HepG2 (cell line): Measurements from ENCODE around the gene MFSD2B. TPM values are rescaled to one million over a fixed set of nuclear protein-coding genes. Genes with fewer than 3 reads are reported as not detected.

ENCODE experiments used
- BRD4 ChIP-seq: sonication (generic); formaldehyde crosslinking; IDR thresholded peaks from 2 replicates; pipeline ENCODE4 v1.4.0; 2020; ENCODE audit warnings: missing genetic modification reagents
- DNMT1 ChIP-seq: sonication (generic); formaldehyde crosslinking; IDR thresholded peaks from 2 replicates; pipeline ENCODE4 v1.5.1; 2020; ENCODE audit warnings: mild to moderate bottlenecking, missing genetic modification reagents
- ELF1 ChIP-seq: sonication (generic); formaldehyde crosslinking; IDR thresholded peaks from 2 replicates; pipeline ENCODE4 v1.4.0; 2020; ENCODE audit warnings: missing genetic modification reagents
- GZF1 ChIP-seq: sonication (generic); formaldehyde crosslinking; IDR thresholded peaks from 2 replicates; pipeline ENCODE4 v1.5.1; 2020; ENCODE audit warnings: mild to moderate bottlenecking, missing genetic modification reagents
- ISL2 ChIP-seq: sonication (generic); formaldehyde crosslinking; IDR thresholded peaks from 2 replicates; pipeline ENCODE4 v1.5.0; 2020; ENCODE audit warnings: missing genetic modification reagents
- KLF9 ChIP-seq: IDR thresholded peaks from 2 replicates; pipeline ENCODE4 v1.6.1; 2016; ENCODE audit warnings: low read depth
- NR1H2 ChIP-seq: sonication (generic); formaldehyde crosslinking; IDR thresholded peaks from 2 replicates; pipeline ENCODE4 v1.8.1; 2022; ENCODE audit warnings: low read depth, missing genetic modification reagents, borderline replicate concordance
- NR2F1 ChIP-seq, 2 experiments: fragments of 450-650 bp in 1 of 2; formaldehyde crosslinking in 1 of 2; IDR thresholded peaks; 2 replicates each; pipeline versions ENCODE4 v1.5.0 to v1.6.1; 2016 to 2020; ENCODE audit warnings: mild to moderate bottlenecking in 1 of 2, missing compliant biosample characterization in 1 of 2, missing genetic modification reagents in 1 of 2, moderate library complexity in 1 of 2
- PAX8 ChIP-seq: sonication (generic); formaldehyde crosslinking; IDR thresholded peaks from 2 replicates; pipeline ENCODE4 v1.8.0; 2022; ENCODE audit warnings: mild to moderate bottlenecking, missing genetic modification reagents, borderline replicate concordance
- PRMT3 ChIP-seq: sonication (generic); formaldehyde crosslinking; IDR thresholded peaks from 2 replicates; pipeline ENCODE4 v1.8.1; 2022; ENCODE audit warnings: low read depth, mild to moderate bottlenecking, moderate library complexity, missing genetic modification reagents, borderline replicate concordance
- RFX5 ChIP-seq: IDR thresholded peaks from 2 replicates; pipeline ENCODE4 v1.6.1; 2011; ENCODE audit warnings: low read depth, low read length, improper control_type of control experiment
- SIX4 ChIP-seq: sonication (generic); formaldehyde crosslinking; IDR thresholded peaks from 2 replicates; pipeline ENCODE4 v1.4.0; 2020; ENCODE audit warnings: missing genetic modification reagents
- SSRP1 ChIP-seq: IDR thresholded peaks from 2 replicates; pipeline ENCODE4 v1.6.1; 2016; ENCODE audit warnings: control low read depth
- ZFX ChIP-seq: sonication (generic); formaldehyde crosslinking; IDR thresholded peaks from 2 replicates; pipeline ENCODE4 v1.4.0; 2020; ENCODE audit warnings: mild to moderate bottlenecking, low read depth, missing genetic modification reagents, moderate library complexity
- ZNF138 ChIP-seq: sonication (generic); formaldehyde crosslinking; IDR thresholded peaks from 2 replicates; pipeline ENCODE4 v1.5.0; 2020; ENCODE audit warnings: mild to moderate bottlenecking, low read depth, missing genetic modification reagents
- ZNF616 ChIP-seq: sonication (generic); formaldehyde crosslinking; IDR thresholded peaks from 2 replicates; pipeline ENCODE4 v1.5.0; 2020; ENCODE audit warnings: low read depth, mild to moderate bottlenecking, missing genetic modification reagents
- ZNF773 ChIP-seq: sonication (generic); formaldehyde crosslinking; IDR thresholded peaks from 2 replicates; pipeline ENCODE4 v1.4.0; 2020; ENCODE audit warnings: missing genetic modification reagents, borderline replicate concordance
- ZNF839 ChIP-seq: sonication (generic); formaldehyde crosslinking; IDR thresholded peaks from 2 replicates; pipeline ENCODE4 v1.4.0; 2020; ENCODE audit warnings: missing genetic modification reagents, mild to moderate bottlenecking, borderline replicate concordance
- polyA plus RNA-seq, 8 experiments: library from polyadenylated mRNA; depleted of rRNA in 3 of 8; stranded (reverse) in 7 of 8; unstranded in 1 of 8; fragments of >200 nt; fragmentation: Illumina TruSeq in 4 of 8; extraction: Trizol in 4 of 8; gene quantifications; 2 replicates each; pipeline versions ENCODE4 v1.2.1 to v1.2.3, GENCODE V29; 2011 to 2016; ENCODE audit warnings: low read depth in 4 of 8, missing spikeins in 1 of 8, mixed read lengths in 1 of 8; ENCODE audit not compliant: insufficient read depth in 1 of 8
- total RNA-seq, 5 experiments: library from RNA; depleted of rRNA; stranded (reverse); fragments of >200 nt; fragmentation: Illumina TruSeq; extraction: Trizol; gene quantifications; 2 replicates each; pipeline ENCODE4 v1.2.3, GENCODE V29; 2016; ENCODE audit warnings: low read depth in 1 of 5
- TF ChIP-seq, protein P1 (sequence below): sonication (generic); formaldehyde crosslinking; IDR thresholded peaks from 2 replicates; pipeline ENCODE4 v1.4.0; 2020; ENCODE audit warnings: missing genetic modification reagents
- TF ChIP-seq, protein P2 (sequence below): sonication (generic); formaldehyde crosslinking; IDR thresholded peaks from 2 replicates; pipeline ENCODE4 v1.8.1; 2023; ENCODE audit warnings: mild to moderate bottlenecking, moderate library complexity, missing genetic modification reagents
- TF ChIP-seq, protein P3 (sequence below): sonication (generic); formaldehyde crosslinking; IDR thresholded peaks from 2 replicates; pipeline ENCODE4 v1.4.0; 2020; ENCODE audit warnings: mild to moderate bottlenecking, missing genetic modification reagents
- TF ChIP-seq, protein P4 (sequence below): sonication (generic); formaldehyde crosslinking; IDR thresholded peaks from 2 replicates; pipeline ENCODE4 v1.4.0; 2020; ENCODE audit warnings: low read depth, mild to moderate bottlenecking, missing genetic modification reagents

Gene MFSD2B
- total and polyA plus RNA-seq, 2 of the 13 experiments (the other 11 are each of a cell fraction or from before 2014, with no cell fraction given): 0.21 to 0.93 TPM

DNA sequence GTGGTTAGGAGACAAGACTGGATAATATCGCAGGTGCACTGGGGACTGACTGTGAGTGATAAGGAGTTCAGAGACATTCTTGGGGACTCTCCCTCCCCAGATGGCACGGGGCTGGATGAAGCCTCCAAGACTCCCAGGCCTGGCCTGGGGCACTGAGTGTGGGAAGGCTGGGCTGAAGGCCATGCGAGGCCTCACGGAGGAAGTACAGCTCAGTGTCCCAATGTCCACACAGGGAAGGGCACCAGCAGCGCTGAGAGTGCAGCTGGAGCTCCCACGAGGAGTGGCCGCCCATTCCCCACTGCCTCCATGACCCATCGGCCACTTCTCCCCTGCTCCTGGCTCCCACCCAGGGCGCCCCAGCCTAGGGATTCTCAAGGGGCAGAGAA is 6.5 kb downstream of the MFSD2B start (continued):
- TF ChIP-seq, protein P1, sequence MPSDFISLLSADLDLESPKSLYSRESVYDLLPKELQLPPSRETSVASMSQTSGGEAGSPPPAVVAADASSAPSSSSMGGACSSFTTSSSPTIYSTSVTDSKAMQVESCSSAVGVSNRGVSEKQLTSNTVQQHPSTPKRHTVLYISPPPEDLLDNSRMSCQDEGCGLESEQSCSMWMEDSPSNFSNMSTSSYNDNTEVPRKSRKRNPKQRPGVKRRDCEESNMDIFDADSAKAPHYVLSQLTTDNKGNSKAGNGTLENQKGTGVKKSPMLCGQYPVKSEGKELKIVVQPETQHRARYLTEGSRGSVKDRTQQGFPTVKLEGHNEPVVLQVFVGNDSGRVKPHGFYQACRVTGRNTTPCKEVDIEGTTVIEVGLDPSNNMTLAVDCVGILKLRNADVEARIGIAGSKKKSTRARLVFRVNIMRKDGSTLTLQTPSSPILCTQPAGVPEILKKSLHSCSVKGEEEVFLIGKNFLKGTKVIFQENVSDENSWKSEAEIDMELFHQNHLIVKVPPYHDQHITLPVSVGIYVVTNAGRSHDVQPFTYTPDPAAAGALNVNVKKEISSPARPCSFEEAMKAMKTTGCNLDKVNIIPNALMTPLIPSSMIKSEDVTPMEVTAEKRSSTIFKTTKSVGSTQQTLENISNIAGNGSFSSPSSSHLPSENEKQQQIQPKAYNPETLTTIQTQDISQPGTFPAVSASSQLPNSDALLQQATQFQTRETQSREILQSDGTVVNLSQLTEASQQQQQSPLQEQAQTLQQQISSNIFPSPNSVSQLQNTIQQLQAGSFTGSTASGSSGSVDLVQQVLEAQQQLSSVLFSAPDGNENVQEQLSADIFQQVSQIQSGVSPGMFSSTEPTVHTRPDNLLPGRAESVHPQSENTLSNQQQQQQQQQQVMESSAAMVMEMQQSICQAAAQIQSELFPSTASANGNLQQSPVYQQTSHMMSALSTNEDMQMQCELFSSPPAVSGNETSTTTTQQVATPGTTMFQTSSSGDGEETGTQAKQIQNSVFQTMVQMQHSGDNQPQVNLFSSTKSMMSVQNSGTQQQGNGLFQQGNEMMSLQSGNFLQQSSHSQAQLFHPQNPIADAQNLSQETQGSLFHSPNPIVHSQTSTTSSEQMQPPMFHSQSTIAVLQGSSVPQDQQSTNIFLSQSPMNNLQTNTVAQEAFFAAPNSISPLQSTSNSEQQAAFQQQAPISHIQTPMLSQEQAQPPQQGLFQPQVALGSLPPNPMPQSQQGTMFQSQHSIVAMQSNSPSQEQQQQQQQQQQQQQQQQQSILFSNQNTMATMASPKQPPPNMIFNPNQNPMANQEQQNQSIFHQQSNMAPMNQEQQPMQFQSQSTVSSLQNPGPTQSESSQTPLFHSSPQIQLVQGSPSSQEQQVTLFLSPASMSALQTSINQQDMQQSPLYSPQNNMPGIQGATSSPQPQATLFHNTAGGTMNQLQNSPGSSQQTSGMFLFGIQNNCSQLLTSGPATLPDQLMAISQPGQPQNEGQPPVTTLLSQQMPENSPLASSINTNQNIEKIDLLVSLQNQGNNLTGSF (CRISPR knock-in tag): no peak
- 0 out of 2 replicates have a peak, but pooled peaks have one; percentile 0 for TF ChIP-seq DNMT1 (CRISPR knock-in tag)
- TF ChIP-seq NR2F1 (CRISPR knock-in tag; IDR thresholded peaks at IDR 0.05): no peak
- 0 out of 2 replicates have a peak, but pooled peaks have one; percentile 48 for TF ChIP-seq ZFX (CRISPR knock-in tag)
- TF ChIP-seq ZNF138 (CRISPR knock-in tag): no peak
- peak; percentile 28; the same call in 1 of the 2 replicates for TF ChIP-seq RFX5
- TF ChIP-seq, protein P2, sequence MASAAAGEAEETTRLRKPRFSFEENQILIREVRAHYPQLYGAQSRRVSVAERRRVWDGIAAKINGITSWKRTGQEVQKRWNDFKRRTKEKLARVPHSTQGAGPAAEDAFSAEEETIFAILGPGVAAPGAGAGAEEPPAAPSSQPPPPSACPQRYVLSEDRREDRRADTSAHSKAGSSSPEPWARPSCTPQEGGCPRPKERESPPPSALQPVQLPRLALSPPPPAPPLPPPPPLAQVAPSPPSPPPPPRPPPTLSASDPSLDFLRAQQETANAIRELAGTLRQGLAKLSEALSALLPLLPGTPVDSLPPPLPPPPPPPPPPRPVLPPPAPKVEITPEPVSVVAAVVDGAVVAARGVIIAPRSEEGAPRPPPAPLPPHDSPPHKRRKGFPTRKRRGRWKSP (CRISPR knock-in tag): no peak
- TF ChIP-seq, protein P3, sequence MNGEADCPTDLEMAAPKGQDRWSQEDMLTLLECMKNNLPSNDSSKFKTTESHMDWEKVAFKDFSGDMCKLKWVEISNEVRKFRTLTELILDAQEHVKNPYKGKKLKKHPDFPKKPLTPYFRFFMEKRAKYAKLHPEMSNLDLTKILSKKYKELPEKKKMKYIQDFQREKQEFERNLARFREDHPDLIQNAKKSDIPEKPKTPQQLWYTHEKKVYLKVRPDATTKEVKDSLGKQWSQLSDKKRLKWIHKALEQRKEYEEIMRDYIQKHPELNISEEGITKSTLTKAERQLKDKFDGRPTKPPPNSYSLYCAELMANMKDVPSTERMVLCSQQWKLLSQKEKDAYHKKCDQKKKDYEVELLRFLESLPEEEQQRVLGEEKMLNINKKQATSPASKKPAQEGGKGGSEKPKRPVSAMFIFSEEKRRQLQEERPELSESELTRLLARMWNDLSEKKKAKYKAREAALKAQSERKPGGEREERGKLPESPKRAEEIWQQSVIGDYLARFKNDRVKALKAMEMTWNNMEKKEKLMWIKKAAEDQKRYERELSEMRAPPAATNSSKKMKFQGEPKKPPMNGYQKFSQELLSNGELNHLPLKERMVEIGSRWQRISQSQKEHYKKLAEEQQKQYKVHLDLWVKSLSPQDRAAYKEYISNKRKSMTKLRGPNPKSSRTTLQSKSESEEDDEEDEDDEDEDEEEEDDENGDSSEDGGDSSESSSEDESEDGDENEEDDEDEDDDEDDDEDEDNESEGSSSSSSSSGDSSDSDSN: no peak; the same call in 1 of the 2 replicates
- TF ChIP-seq ELF1 (CRISPR knock-in tag): no peak; the same call in 1 of the 2 replicates
- TF ChIP-seq PAX8 (CRISPR knock-in tag): no peak
- no peak for TF ChIP-seq NR1H2 (CRISPR knock-in tag)
- TF ChIP-seq BRD4 (CRISPR knock-in tag): 0 out of 2 replicates have a peak, but pooled peaks have one; percentile 59
- no peak for TF ChIP-seq SIX4 (CRISPR knock-in tag)
- no peak for TF ChIP-seq ZNF616 (CRISPR knock-in tag)
- no peak for TF ChIP-seq SSRP1 (CRISPR knock-in tag)
- TF ChIP-seq PRMT3 (CRISPR knock-in tag): no peak
- no peak for TF ChIP-seq KLF9 (CRISPR knock-in tag)
- 0 out of 2 replicates have a peak, but pooled peaks have one; percentile 3 for TF ChIP-seq ZNF839 (CRISPR knock-in tag)
- TF ChIP-seq, protein P4, sequence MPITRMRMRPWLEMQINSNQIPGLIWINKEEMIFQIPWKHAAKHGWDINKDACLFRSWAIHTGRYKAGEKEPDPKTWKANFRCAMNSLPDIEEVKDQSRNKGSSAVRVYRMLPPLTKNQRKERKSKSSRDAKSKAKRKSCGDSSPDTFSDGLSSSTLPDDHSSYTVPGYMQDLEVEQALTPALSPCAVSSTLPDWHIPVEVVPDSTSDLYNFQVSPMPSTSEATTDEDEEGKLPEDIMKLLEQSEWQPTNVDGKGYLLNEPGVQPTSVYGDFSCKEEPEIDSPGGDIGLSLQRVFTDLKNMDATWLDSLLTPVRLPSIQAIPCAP (CRISPR knock-in tag): no peak
- no peak for TF ChIP-seq ISL2 (CRISPR knock-in tag)
- TF ChIP-seq ZNF773 (CRISPR knock-in tag): no peak
- TF ChIP-seq GZF1: no peak
